Lung microvascular endothelial cell (primary cell): Measurements from ENCODE around the gene IKBKG. TPM values are rescaled to one million over a fixed set of nuclear protein-coding genes. Genes with fewer than 3 reads are reported as not detected.
"Not testable (repeated sequence)": the region's sequence is repeated elsewhere in the genome, so short reads cannot be mapped to it uniquely, and the experiment has no call there.

ENCODE experiments used
- DNase-seq, 2 donors: peaks; one replicate each; pipeline versions ENCODE4 v3.0.0 to v3.0.0-alpha.2; 2010; ENCODE audit warnings: low read depth in 2 of 2
- total RNA-seq: library from RNA; depleted of rRNA; stranded (reverse); fragments of >200 nt; gene quantifications from 2 replicates; pipeline ENCODE4 v1.2.1, GENCODE V29; 2014

The IKBKG gene
- total RNA-seq, 1 donor from 2014 or later: 11.7 TPM

GRCh38 chrX:154602766-154603437, 55.5 kb downstream of the IKBKG start:
- no peak for DNase-seq

GRCh38 chrX:154603438-154604430, 56.3 kb downstream of the IKBKG start:
- DNase-seq: peak; percentile 55 to 59

GRCh38 chrX:154605566-154605965, 58.1 kb downstream of the IKBKG start:
- DNase-seq: no peak

- peak in 1 of 2 donors; percentile 84 for DNase-seq
These were observed 60.0 kb downstream of the IKBKG start for GRCh38 chrX:154607370-154607769.

GRCh38 chrX:154607976-154608375, 60.6 kb downstream of the IKBKG start:
- not testable (repeated sequence) for DNase-seq

- not testable (repeated sequence) for DNase-seq
These were observed 61.4 kb downstream of the IKBKG start for GRCh38 chrX:154608823-154609222.

GRCh38 chrX:154611146-154611545, 63.7 kb downstream of the IKBKG start:
- not testable (repeated sequence) for DNase-seq

GRCh38 chrX:154613586-154613985, 66.2 kb downstream of the IKBKG start:
- DNase-seq: not testable (repeated sequence)

Other genes with a start within 250 kb of the IKBKG start
- gene FLNA, start 173.0 kb upstream of the IKBKG start, total RNA-seq: 781 and 1,159 TPM in 2 replicates
- 14.5 and 18.1 TPM in 2 replicates for gene EMD, start 168.3 kb upstream of the IKBKG start, total RNA-seq
- gene RPL10, start 149.2 kb upstream of the IKBKG start, total RNA-seq: 2,090 and 2,761 TPM in 2 replicates
- gene DNASE1L1, start 138.4 kb upstream of the IKBKG start, total RNA-seq: 79.1 and 86.3 TPM in 2 replicates
- gene TAFAZZIN, start 136.1 kb upstream of the IKBKG start, total RNA-seq: 8.5 and 11.9 TPM in 2 replicates
- 53.6 and 64.3 TPM in 2 replicates for gene ATP6AP1, start 118.9 kb upstream of the IKBKG start, total RNA-seq
- 24.8 and 59.1 TPM in 2 replicates for gene GDI1, start 110.5 kb upstream of the IKBKG start, total RNA-seq
- gene FAM50A, start 103.5 kb upstream of the IKBKG start, total RNA-seq: 45.8 and 51.0 TPM in 2 replicates
- gene PLXNA3, start 89.3 kb upstream of the IKBKG start, total RNA-seq: 3.7 and 6.3 TPM in 2 replicates
- 12.6 and 19.8 TPM in 2 replicates for gene LAGE3, start 68.3 kb upstream of the IKBKG start, total RNA-seq
- 24.6 and 31.3 TPM in 2 replicates for gene UBL4A, start 61.0 kb upstream of the IKBKG start, total RNA-seq
- 8.5 and 14.7 TPM in 2 replicates for gene SLC10A3, start 57.0 kb upstream of the IKBKG start, total RNA-seq
- 13.3 and 20.8 TPM in 2 replicates for gene FAM3A, start 31.4 kb upstream of the IKBKG start, total RNA-seq
- 16.9 and 35.1 TPM in 2 replicates for gene G6PD, start 774 bp upstream of the IKBKG start, total RNA-seq
- gene CTAG1A, start 37.5 kb downstream of the IKBKG start, total RNA-seq: not detected in 2 replicates
- gene CTAG1B, start 71.7 kb downstream of the IKBKG start, total RNA-seq: not detected in 2 replicates
- not detected in 2 replicates for gene CTAG2, start 106.0 kb downstream of the IKBKG start, total RNA-seq
- gene GAB3, start 203.5 kb downstream of the IKBKG start, total RNA-seq: 6.5 and 7.9 TPM in 2 replicates
- 31.8 and 34.5 TPM in 2 replicates for gene DKC1, start 215.2 kb downstream of the IKBKG start, total RNA-seq